ENCODE measurements around the gene GRB2.

GRCh38 chr17:75348386-75349012 is 57.0 kb downstream of the GRB2 start:
- TF ChIP-seq POLR2A (IDR thresholded peaks at IDR 0.05; ENCODE audit: low read length) (no peak), GATA1 (IDR thresholded peaks at IDR 0.05; ENCODE audit: low read depth, low read length) (no peak)

Data from erythroblast (primary cell).